HG03159 (cell line): ENCODE data around the gene CACNA1S.

Experiments used
- ATAC-seq: cut with Tn5 transposase; IDR thresholded peaks from one replicate; pipeline ENCODE4 v1.9.1; 2021; ENCODE audit warnings: mild to moderate bottlenecking, moderate library complexity; ENCODE audit not compliant: unreplicated experiment

CACNA1S gene

GRCh38 chr1:201066986-201067385 lies 45.2 kb downstream of the CACNA1S start:
- ATAC-seq, result no peak

GRCh38 chr1:201065686-201066085 lies 46.5 kb downstream of the CACNA1S start:
- no peak for ATAC-seq

DNA sequence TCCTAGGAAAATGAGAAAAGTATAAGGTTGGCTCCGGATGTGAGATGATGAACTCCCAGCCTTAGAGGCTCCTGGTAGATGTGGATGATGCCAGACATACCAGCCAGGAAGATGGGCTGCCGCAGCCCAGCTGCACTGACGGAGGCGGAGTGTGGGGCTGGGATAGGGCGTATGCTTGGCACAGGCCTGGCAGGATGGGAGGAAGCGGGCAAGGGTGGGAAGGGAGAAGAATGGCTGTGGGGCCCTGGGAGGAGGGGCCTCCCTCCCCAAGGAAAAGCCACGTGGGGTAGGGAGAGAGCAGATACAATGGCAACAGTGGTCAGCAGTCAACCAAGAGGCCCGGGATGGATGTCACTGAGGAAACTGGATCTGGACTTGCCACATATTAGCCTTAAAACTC lies 47.4 kb downstream of the CACNA1S start:
- ATAC-seq, result no peak

DNA sequence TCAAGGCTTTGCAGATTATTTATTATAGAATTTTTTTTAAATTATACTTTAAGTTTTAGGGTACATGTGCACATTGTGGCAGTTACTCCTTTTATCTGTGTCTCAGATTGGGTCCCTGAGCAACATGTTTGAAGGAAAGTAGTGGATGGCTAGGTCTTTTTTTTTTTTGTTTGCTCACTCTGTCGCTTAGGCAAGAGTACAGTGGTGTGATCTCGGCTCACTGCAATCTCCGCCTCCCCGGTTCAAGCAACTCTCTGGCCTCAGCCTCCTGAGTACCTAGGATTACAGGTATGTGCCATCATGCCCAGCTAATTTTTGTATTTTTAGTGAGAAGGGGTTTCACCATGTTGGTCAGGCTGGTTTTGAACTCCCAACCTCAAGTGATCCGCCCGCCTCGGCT lies 49.1 kb downstream of the CACNA1S start:
- ATAC-seq, result no peak

GRCh38 chr1:201062511-201063091 lies 49.6 kb downstream of the CACNA1S start:
- ATAC-seq, result no peak

DNA sequence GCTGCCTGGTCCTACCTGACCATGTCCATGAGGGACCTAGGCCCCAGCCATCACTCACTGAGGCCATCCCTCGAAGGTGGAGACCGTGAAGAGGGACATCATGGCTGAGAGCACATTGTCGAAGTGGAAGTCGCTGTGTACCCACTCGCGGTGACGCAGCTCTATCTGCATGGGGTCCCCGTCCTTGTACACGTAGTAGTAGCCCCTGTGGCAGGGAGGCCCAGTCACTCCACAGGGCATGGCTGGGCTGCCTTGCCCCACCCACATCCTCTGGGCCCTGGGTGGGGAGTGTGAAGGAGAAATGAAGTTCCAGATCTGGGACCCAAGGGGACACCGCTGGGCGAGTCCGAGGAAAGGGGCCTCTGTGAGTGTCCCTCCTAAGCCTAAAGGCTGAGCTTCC lies 50.3 kb downstream of the CACNA1S start:
- no peak for ATAC-seq

GRCh38 chr1:201061049-201061448 lies 51.2 kb downstream of the CACNA1S start:
- ATAC-seq, result no peak

GRCh38 chr1:201060586-201060985 lies 51.6 kb downstream of the CACNA1S start:
- no peak for ATAC-seq

GRCh38 chr1:201059871-201060555 lies 52.2 kb downstream of the CACNA1S start:
- ATAC-seq, result no peak

- ATAC-seq, result no peak
These were observed 52.8 kb downstream of the CACNA1S start for GRCh38 chr1:201059401-201059800.

GRCh38 chr1:201054091-201054543 lies 58.1 kb downstream of the CACNA1S start:
- ATAC-seq, result no peak

DNA sequence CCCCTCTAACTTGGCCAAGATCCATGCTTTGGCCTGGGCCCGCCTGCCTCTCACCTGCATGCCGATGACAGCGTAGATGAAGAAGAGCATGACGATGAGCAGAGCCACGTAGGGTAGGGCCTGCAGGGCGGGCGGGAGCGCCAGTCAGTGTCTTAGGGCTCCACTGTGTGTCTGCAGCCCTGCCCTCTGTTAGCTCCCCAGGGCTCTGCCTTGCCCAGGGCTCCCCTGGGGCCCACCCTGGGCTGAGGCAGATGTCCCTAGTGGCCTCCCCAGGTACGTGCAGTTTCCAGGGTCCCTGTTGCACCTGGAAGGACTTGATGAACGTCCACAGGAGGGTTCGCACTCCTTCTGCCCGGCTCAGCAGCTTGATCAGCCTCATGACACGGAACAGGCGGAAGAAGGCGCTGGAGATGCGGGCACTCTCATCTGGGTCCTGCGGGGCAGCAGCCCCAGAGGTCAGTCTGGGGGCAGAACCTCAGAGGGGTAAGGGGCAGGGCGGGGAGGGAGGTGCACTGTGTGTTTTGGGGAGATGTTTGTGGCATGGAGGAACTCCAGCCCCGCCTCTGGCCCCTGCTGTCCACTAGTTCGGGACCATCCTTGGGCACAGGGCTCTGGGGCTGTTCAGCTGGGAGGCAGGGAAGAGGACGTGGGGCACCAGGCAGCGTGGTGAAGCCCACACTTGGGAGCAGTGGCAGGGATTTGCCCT lies 58.9 kb downstream of the CACNA1S start:
- ATAC-seq, result no peak

- ATAC-seq, result no peak
These were observed 60.8 kb downstream of the CACNA1S start for GRCh38 chr1:201051399-201051798.

DNA sequence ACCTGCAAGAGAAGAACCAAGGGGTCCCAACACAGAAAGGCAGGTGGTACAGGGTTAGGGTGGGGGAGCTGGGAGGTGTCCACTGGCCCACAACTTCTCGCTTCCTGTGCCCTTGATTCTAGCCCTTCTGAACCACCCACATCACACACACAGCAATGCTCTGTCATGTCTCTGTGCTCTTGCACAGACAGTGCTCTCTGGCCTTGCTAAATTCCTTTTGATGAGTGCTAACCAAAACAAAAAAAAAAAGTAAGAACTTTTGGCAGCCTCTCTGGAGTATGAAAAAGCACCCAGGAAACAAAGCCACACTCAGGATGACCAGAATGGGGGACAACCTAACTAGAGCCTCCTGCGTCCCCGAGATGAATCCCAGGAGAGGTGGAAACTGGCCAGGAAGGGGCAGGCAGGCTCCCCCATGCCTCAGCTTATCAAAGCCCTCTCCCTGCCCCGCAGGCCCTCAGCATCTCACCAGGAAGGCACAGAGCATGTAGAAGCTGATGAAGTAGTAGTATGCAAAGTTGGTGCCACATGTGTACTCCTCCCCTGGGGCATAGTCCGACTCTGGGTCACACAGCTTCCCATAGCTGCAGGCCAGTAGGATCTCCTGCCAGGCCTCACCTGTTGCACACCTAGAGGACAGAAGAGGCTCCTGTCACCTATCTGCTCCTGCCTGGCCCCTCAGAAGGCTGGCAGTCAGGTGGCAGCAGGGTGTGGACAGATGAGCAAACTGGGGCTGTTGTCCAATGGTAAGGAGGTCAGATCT lies 61.5 kb downstream of the CACNA1S start:
- ATAC-seq, result no peak

- no peak for ATAC-seq
These were observed 62.9 kb downstream of the CACNA1S start for GRCh38 chr1:201049248-201049831.

DNA sequence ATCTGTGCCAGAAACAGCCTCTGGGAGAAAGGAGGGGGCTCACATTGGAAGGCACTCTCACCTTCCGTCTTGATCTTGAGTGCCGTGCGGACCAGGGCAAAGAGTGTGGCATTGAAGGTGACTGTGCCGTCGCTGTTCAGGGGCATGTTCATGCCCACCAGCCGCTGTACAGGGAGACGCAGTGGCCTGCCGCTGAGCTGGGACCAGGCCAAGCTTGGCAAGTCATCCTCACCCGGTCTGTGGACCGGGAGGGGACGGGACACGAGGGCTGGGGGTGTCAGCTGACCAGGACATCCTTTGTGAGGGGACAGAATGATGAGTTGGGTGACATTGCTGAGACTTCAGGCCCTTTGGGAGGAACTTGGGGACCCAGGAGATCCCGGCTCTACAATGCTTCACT lies 63.7 kb downstream of the CACNA1S start:
- no peak for ATAC-seq

DNA sequence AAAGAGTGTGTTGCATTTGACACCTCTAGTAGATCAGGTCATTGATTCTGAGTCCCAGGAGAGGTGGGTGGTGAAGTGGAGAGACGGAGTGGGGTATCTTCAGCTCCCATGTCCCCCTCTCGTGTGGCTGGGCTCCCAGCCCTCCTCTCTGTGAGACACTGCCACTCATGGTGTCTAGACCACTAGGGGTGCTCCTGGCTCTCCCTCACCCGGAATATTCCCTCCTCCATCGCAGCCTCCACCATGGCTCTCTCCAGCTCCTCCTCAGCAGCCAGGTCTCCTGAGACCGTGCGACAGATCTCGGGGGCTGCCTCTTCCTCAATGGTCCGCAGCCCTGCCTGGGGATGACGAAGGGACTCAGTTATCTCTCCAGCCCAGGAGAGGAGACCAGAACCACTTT lies 68.1 kb downstream of the CACNA1S start:
- ATAC-seq, result no peak

GRCh38 chr1:201042779-201043461 lies 69.3 kb downstream of the CACNA1S start:
- peak; percentile 69 for ATAC-seq

- ATAC-seq, result no peak
These were observed 71.2 kb downstream of the CACNA1S start for GRCh38 chr1:201041011-201041410.

GRCh38 chr1:201039876-201040275 lies 72.3 kb downstream of the CACNA1S start:
- no peak for ATAC-seq
